GM19468 (cell line): ENCODE measurements around the gene PTPRS.
"Not testable (repeated sequence)": the region's sequence is repeated elsewhere in the genome, so short reads cannot be mapped to it uniquely, and the experiment has no call there.

Source experiments
- ATAC-seq: cut with Tn5 transposase; IDR thresholded peaks from one replicate; pipeline ENCODE4 v1.9.1; 2021; ENCODE audit warnings: mild to moderate bottlenecking, moderate library complexity, moderate number of reproducible peaks; ENCODE audit not compliant: unreplicated experiment; ENCODE audit errors: extremely low read depth

Gene PTPRS

DNA sequence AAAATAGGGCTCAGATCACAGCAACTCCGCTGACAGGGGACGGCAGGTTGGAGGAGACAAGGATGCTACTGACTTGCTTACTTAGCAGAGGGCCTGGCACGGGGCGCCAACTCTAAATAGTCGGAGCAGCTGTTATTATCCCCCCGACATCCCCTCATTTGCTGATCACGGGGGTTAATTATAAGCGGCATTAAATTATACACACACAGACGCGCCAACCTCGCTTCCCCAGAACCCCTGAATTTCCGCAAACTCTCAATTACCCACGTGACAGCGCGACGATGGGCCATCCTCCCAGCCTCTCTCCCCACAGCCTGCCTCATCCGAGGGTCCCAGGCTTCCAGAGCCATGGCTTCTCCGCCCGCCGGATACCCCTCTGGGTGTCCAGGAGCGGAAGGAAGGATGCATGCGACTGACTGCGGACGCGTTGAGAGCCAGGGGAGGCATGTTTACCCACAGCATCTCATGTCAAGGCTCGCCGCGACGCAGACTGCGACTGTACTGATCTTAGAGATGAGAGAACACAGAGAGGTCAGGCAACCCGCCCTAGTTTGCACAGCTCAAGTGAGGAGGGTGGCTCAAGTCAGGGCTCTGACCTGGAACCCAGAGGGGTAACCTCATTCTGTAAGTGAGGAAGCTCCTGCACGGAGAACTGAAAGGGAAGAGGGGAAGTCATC lies 5.7 kb downstream of the PTPRS start:
- ATAC-seq = no peak

DNA sequence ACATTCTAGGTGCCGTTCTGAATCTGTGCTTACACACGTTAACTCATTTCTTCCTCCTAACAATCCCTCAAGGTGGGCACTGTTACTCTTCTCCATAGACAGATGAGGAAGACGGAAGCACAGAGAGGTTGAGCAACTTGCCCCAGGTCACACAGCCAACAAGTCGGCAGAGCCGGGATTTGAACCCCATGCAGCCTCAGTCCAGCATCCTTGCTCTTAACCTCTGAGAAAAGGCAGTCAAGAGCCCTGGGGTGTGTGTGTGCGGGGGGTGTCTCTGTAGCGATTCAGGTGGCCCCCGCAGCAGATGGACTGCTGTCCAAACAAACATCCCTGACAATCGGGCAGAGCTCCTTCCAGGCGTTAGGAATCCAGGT lies 6.3 kb downstream of the PTPRS start:
- ATAC-seq = no peak

DNA sequence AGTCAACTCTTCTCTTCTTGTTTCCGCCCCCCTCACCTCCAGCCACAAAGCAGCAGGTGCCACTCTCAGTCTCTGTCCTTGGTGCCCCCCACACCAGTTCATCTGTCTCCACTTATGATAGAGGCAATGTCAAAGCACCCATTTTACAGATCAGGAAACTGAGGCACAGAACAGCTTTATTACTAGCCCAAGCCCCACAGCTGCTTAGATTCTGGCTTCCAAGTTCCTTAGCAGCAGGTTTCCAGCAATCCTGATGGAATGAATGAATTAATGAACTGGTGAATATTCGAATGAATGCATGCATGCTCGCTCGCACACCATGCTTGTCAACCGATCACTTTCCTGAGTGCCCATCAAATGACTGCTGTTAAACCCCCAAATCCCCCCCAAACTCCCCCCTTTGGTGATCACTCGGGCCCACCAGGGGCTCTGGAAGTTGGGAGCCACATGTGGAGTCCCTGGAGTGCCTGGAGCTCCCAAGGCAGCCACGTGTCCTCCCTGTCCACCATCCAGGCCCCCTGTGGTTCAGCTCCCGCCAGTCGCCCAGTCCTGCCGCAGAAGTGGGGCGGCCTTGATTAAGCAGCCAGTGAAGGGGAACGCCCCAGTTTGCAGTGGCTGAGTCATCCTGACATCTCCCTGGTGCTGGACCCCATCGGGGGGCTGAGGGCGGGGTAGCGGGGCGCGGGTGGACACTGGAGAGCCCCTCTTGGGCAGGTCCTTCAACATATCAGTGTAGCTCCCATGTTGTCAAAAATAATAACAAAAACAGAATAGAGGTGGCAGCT lies 6.8 kb downstream of the PTPRS start:
- no peak for ATAC-seq

GRCh38 chr19:5332501-5332900 lies 8.1 kb downstream of the PTPRS start:
- ATAC-seq = no peak

DNA sequence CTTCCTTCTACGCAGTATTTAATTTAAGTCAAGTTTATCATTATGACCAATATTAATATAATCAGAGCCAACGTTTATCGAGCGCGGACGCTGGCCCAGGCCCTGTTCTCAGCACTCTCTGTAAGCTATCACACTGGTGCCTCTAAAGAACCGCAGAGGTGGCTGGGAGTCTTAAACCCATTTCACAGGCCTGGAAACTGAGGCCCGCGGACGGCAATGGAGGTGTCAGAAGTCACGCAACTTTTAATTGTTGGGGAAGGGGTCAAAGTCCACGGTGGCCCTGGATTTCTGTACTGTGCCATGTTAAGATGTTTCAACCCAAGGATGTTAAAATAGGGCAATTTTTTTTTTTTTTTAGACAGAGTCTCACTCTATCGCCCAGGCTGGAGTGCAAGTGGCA lies 8.8 kb downstream of the PTPRS start:
- no peak for ATAC-seq

DNA sequence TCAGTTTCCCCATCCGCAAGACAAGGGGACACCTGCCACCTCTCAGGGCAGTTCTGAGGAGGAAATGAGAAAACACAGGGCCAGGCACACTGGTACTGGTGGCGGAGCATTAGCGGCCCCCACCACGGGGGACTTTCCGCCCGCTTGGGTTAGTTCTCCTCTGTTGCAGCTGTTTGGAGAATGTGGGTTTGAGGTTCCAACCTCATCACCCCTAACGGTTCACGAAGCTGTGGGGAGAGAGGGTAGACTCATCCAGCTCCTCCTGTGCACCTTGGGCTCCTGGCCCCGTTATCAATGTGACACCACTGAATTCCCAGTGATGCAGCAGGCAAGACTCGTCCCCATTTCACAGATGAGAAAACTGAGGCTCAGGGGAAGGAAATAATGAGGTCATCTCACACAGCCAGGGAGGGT lies 10.3 kb downstream of the PTPRS start:
- no peak for ATAC-seq

GRCh38 chr19:5329141-5329540 lies 11.5 kb downstream of the PTPRS start:
- no peak for ATAC-seq

DNA sequence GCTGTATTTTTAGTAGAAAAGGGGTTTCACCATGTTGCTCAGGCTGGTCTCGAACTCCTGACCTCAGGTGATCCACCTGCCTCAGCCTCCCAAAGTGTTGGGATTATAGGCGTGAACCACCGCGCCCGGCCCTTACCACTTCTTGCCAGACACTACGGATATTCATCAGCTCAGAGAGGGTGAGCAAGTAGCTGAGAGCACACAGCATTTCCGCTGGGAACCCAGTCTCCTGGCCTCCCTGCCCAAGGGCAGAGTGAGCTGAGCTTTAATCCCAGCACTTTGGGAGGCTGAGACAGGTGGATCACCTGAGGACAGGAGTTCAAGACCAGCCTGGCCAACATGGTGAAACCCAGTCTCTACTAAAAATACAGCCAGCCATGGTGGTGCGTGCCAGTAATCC lies 12.2 kb downstream of the PTPRS start:
- not testable (repeated sequence) for ATAC-seq

DNA sequence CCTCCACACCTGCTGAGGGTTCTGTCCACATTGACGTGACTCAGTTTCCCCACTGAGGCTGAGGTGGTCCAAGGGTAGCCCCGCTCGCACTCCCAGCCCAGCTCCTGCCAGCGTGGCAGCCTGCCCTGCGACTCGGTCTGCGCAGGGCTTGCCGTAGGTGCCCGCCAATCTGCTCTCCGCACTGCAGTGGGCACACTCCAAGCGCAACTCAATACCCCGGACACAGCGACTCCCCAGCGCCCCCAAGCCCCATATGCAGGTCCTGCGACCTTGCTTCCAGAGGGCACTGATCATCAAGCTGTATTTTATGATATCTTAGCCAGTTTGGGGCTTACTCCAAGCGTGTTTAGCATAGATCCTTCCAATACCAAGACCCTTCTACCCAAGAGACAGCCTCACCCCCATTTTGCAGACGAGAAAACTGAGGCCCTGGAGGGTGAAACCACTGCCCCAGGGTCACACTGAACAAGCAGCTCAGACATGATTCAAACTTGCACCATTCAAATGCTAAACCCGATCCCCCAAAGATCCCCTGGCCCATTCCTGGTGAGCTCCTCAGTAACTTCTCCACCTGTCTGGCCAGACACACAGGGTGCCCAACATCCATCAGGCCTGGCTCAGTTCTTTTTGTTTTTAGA lies 13.5 kb downstream of the PTPRS start:
- ATAC-seq = no peak

GRCh38 chr19:5326545-5326944 lies 14.1 kb downstream of the PTPRS start:
- no peak for ATAC-seq

DNA sequence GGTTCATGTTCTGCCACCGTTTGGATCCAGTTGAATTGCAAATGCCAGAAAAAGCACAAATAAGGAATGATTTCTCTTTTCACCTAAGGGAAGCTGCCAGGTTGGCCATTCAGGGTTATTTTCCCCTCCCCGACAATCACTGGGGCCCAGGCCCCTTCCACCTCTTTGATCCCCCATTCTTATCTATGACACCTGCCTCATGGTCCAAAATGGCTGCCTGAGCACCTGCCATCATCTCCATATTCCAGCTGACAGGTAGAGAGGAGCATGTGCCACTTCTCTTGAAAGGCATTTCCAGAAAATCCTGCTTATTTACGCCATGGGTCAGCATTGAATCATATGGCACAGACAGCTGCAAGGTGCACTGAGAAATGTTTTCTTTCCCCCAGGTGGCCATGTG lies 15.7 kb downstream of the PTPRS start:
- no peak for ATAC-seq

DNA sequence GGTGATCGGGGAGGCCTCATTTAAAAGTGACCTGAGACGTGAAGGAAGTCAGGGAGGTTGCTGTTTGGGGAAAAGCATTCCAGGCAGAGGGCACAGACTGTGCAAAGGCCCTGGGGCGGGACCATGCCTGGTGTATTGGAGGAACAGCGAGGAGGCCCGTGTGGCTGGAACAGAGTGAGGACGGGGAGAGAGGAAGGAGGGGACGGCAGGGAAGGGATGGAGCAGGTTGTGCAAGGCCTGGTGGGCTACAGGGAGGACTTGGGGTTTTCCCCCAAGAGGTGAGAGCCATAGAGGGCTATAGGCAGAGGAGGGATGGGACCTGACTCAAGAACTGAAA lies 17.2 kb downstream of the PTPRS start:
- no peak for ATAC-seq

DNA sequence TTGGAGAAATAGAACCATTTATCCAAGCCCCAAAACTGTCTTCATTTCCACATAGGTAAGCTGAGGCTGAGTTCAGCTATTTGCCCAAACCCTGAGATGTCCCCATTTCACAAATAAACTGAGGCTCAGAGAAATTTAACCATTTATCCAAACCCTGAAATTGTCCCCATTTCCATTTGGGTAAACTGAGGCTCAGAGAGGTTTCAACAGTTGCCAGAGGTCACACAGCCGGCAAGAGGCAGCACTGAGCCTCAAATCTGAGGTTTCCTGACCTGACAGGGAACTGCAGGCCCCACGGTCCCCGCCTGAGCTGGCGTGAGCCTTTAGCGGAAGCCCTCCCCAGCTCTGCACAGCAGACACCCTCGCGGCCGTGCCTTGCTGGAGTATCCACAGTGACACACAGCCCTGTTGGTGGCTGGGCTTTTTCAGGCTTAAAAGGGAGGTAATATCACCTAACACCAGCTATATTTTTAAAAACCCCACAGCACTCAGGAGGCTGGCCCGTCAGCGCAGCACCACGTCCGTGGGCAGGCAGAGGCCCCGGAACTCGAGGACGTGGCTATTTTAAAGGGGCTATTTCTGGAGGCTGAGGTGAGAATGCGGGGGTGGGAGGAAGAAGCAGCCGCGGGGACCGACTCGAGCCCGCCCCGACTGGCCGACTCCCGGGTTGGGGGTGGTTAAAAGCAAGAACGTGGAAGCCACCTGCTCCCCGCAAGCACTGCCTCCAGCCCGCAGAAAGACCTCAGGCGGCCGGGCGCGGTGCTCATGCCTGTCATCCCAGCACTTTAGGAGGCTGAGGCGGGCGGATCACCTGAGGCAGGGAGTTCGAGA lies 18.5 kb downstream of the PTPRS start:
- no peak for ATAC-seq

- no peak for ATAC-seq
Observed at GRCh38 chr19:5321066-5321642, 19.5 kb downstream of the PTPRS start.

DNA sequence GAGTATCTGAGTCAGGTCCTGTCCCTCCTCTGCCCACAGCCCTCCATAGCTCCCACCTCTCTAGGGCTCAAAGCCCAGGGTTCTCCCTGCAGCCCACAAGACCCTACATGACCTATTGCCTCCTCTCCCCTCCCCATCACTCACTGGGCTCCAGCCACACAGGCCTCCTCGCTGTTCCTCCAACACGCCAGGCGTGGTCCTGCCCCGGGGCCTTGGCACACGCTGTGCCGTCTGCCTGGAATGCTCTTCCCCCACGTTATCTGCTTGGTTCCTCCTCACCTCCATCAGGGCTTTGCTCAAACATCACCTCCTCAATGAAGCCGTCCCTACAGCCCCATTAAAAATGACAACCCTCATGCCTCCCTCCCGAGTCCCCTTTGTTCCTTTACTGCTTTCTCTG lies 21.1 kb downstream of the PTPRS start:
- no peak for ATAC-seq

GRCh38 chr19:5318306-5318705 lies 22.3 kb downstream of the PTPRS start:
- ATAC-seq = no peak

DNA sequence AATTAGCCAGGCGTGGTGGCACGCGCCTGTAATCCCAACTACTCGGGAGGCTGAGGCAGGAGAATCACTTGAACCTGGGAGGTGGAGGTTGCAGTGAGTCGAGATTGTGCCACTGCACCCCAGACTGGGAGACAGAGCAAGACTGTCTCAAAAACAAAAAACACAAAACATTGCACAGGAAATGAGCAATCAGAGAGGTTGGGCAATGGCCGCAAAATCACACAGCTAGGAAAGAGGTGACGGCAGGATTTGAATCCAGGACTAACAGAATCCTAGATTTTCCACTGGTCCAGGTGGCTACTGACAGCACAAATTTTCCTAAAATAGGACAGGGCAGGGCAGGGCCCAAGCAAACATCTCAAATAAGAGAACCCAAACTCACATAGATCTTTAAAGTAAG lies 23.3 kb downstream of the PTPRS start:
- ATAC-seq = no peak

DNA sequence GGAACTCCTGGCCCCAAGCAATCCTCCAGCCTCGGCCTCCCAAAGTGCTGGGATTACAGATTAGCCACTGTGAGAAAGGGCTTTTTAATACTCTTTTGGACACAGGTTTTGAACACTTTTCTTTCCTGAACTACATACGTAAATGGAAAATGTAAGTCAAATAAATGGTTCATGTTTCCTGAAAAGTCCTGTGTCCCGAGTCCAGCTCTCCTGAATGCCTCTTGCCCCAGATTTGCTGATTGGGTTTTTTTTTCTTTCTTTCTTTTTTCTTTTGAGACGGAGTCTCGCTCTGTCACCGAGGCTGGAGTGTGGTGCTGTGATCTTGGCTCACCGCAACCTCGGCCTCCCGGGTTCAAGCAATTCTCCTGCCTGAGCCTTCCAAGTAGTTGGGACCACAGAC lies 24.5 kb downstream of the PTPRS start:
- no peak for ATAC-seq

- no peak for ATAC-seq
Observed at GRCh38 chr19:5314907-5315298, 25.7 kb downstream of the PTPRS start.
